GM12872 (cell line): ENCODE measurements around the gene C19orf67.

ENCODE experiments used
- CTCF ChIP-seq: IDR thresholded peaks from 3 replicates; pipeline ENCODE4 v1.5.1; 2011; ENCODE audit warnings: low read depth, mild to moderate bottlenecking, low read length, moderate library complexity; ENCODE audit not compliant: insufficient read depth

The C19orf67 gene

GRCh38 chr19:14106840-14107239 lies 21.3 kb upstream of the C19orf67 start:
- TF ChIP-seq CTCF, result no peak

GRCh38 chr19:14105680-14106079 lies 20.1 kb upstream of the C19orf67 start:
- TF ChIP-seq CTCF, result no peak

GRCh38 chr19:14103310-14103709 lies 17.7 kb upstream of the C19orf67 start:
- TF ChIP-seq CTCF, result peak; percentile 15; the same call in 1 of the 3 replicates

- no peak for TF ChIP-seq CTCF
These were observed 17.2 kb upstream of the C19orf67 start for GRCh38 chr19:14102756-14103155.

- no peak for TF ChIP-seq CTCF
These were observed 16.6 kb upstream of the C19orf67 start for GRCh38 chr19:14102102-14102696.

- TF ChIP-seq CTCF, result no peak
These were observed 15.5 kb upstream of the C19orf67 start for GRCh38 chr19:14101003-14101545.

GRCh38 chr19:14097532-14098151 lies 12.1 kb upstream of the C19orf67 start:
- TF ChIP-seq CTCF, result peak; percentile 16; the same call in 1 of the 3 replicates
